NCI-H1105 treated with DMSO at 0.1 percent for 48 hours (cell line): ENCODE data around the gene CMC1.
"Not testable (repeated sequence)": the region's sequence is repeated elsewhere in the genome, so short reads cannot be mapped to it uniquely, and the experiment has no call there.

Experiments used
- DNase-seq: peaks from one replicate; lab custom pipeline; 2025; lab: John Stamatoyannopoulos, UW

CMC1 gene

DNA sequence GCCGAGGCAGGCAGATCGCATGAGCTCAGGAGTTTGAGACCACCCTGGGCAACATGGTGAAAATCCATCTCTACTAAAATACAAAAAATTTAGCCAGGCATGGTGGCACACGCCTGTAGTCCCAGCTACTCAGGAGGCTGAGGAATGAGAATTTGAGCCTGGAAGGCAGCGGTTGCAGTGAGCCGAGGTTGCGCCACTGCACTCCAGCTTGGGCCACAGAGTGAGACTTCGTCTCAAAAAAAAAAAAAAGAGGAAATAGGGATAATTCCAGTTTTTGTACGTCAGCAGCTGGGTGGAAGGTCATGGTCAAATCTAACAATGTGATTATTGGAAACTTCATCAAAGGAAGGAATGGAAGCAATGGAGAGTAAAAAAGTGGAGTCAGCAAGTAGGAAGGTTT lies 3.1 kb downstream of the CMC1 start:
- DNase-seq = no peak

DNA sequence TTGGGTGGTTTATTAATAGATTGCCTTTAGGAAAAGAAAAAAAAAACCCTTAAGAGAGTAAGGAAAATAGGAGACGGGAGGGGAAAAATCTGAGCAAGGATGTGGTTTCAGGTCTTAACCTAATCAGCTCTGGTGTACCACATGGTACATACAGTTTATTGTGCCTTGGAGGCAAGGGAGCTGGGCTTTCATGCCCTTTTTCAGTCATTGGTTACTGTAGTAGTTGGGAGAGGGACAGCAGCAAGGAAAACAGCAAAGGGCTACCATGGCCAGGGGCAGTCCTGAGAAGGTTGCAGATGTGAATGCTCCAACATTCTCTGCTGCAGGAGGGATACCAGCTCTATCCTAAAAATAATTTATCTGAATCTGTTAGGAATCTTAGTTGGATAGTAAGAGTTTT lies 5.9 kb downstream of the CMC1 start:
- DNase-seq = no peak

DNA sequence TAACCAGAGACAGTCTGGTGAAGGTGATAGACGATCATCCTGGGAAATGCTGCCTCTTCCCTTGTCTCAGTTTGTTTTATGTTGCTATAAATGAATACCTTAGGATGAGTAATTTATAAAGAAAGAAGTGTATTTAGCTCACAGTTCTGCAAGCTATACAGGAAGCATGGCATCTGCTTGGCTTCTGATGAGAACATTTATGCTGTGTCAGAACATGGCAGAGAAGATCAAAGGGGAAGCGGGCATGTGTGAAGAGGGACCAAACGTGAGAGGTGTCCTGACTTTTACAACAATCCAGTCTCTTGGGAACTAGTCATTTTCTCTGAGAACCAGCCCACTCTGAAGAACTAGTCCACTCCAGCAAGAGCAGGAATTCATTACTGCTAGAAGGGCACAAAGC lies 9.6 kb downstream of the CMC1 start:
- no peak for DNase-seq

DNA sequence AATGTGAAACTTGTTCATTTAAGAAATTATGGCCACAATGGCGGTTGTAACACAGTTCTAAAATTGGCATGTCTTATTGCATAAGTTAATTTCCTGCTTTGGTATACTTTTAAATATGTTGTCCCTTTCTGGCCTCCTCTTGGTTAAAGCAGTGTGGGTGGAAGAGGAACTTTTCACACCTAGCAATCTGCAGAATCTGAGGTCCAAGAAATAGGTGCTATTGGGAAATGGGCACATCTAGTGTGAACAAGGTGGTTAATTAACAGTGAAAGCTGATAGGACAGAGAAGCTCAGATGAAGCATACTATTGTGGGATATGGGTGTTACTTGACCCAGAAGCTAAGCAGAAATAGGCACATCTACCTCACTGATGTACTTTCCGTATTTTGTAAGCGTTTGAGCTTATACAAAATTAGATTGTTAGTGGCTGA lies 10.6 kb downstream of the CMC1 start:
- DNase-seq = no peak

DNA sequence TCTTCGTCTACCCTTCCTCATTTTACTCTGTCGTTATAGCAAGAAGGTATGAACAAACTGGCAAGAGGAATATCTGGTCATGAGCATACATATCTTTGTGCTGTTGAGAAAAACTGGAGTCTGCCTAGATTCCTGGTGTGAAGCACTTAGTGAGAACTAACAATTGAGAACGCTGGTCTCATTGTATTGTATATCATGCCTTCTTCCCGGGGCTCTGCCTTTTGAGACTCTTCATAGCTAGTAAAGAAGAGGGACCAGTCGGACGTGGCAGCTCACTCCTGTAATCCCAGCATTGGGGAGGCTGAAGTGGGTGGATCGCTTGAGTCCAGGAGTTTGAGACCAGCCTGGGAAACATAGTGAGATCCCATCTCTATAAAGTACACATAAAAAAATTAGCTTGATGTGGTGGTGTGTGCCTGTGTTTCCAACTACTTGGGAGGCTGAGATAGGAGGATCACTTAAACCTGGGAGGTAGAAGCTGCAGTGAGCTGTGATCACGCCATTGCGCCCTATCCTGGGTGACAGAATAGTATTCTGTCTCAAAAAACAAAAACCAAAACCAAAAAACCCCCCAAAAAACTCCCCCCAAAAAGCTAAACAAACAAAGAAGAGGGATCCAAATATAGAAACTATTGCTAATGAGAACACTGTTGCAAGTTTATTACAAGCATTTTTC lies 11.8 kb downstream of the CMC1 start:
- DNase-seq = no peak

DNA sequence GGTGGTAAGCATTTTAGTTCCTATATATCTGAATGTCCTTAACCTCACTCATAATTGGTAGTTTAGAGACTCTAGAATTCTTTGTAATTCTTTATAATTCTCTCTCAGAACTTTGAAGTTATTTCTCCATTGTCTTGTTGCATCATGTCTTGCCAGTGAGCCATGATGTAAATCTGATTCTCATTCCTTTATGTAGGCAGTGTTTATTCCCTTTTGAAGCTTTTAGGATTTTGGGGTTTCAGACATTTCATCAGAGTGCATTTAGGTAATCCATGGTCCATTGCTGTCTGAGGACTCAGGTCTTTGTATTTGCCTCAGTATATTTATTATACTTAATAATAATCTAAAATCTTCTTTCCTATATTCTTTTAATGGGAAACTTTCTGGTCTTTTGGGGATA lies 20.6 kb downstream of the CMC1 start:
- no peak for DNase-seq

DNA sequence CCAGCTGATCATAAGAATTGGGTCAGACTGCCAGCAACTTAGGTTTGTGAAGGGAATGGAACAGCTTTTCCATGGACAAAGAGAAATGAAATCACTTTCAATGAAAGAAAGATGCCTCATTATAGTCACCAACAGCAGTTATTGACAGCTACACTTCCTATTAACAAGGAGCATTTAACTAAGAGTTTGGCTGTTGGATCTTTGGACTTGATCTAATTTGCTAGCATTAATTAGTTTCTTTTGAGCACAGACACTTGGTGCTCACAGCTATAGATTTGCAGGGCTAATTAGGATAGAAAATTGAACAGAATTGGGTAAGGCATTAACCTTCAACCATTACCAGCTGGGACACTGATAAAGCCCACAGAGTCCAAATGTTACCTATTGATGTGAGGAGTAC lies 24.2 kb downstream of the CMC1 start:
- DNase-seq = no peak

DNA sequence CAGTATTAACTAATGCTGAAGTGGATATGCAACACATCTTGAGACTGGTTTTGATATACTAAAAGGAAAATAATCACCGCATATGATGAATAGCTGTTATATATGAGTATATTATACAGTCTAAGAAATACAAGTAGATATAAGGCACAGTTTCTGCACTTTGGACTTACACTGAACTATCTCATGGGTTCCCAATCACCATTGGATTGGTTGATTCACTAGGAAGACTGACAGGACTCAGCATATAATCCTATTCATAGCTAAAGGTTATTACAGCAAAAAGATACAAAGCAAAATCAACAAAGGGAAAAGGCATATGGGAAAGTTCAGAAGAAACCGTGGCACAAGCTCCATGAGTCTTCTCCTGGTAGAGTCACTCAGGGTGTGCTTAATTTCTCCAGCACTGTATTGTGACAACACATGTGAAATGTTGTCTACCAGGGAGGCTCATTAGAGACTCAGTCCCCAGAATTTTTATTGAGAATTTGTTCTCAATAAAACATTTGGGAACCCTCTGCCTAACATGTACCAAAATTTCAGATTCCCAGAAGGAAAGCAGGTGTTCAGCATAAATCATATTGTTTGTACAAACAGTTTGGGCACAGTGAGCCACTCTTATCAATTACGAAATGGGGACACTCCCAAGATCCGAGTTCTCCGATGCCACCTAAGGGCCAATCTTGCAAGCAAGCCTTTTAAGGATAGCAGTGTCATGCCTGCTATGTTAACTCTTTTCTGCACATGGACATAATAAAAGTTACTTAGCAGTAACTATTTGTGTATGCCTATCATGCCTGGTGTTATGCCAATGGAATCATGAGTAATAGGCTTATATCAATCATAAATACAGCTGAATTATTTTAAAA lies 26.8 kb downstream of the CMC1 start:
- no peak for DNase-seq

DNA sequence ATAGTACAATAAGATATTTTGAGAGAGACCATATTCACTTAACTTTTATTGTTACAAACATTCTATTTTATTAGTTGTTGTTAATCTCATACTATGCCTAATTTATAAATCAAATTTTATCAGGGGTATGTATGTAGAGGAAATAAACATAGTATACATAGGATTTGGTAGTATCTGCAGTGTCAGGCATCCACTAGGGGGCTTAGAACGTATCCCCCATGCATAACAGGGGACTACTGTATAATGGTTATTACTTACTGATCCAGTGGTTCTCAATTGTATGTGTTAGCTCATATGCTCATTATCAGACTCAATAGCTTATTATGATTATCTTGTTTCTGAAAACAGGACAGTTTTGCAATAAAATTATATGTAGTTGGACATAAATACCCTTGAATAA lies 27.6 kb downstream of the CMC1 start:
- no peak for DNase-seq

DNA sequence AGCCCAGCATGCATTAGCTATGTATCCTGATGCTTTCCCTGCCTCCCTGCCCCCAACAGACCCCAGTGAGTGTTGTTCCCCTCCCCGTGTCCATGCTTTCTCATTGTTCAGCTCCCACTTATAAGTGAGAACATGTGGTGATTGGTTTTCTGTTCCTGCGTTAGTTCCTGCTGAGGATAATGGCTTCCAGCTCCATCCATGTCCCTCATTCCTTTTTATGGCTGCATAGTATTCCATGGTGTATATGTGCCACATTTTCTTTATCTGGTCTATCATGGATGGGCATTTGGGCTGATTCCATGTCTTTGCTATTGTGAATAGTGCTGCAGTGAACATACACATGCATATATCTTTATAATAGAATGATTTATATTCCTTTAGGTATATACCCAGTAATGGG lies 28.5 kb downstream of the CMC1 start:
- DNase-seq = not testable (repeated sequence)

DNA sequence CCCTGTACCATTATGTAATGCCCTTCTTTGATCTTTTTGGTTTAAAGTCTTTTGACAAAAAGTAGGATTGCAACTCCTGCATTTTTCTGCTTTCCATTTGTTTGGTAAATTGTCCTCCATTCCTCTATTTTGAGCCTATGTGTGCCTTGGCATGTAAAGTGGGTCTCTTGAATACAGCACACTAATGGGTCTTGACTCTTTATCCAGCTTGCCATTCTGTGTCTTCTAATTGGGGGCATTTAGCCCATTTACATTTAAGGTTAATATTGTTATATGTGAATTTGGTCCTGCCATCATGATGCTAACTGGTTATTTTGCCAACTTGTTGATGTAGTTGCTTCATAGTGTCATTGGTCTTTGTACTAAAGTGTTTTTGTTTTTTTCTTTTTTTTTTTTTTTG lies 32.4 kb downstream of the CMC1 start:
- no peak for DNase-seq

DNA sequence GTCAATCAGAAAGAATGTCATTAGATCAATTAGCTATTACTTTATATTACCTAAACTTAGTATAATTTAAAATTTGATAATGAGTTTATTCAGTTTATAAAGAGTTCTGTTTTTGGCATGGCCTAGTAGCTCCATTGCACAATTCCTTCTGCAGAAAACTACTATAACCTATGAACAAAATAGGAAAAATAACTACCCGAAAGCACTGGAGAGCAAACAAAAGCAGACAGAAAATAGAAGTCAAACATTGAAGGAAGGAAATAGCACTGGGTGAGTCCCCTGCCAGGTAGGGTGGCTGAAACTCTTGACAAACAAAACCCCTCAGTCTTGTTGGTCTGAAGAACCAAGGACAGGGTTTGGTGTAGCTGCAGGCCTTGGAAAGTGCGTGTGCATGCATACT lies 37.5 kb downstream of the CMC1 start:
- no peak for DNase-seq

DNA sequence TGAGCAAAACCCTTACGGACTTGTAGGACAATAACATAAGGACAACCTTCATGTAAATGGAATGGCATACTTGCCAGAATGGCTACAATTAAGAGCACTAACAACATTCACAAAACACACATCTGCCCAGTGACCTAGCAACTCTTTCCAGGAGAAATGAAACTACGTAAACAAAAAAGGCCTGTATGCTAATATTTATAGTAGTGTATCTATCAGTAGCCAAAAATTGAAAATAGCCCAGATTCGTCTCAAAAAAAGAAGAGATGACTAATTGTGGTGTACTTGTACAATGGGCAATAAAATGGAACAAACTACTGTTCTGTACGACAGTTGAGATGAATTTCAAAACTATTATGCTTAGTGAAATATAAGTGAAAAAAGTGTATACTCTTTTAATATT lies 38.4 kb downstream of the CMC1 start:
- DNase-seq = no peak

DNA sequence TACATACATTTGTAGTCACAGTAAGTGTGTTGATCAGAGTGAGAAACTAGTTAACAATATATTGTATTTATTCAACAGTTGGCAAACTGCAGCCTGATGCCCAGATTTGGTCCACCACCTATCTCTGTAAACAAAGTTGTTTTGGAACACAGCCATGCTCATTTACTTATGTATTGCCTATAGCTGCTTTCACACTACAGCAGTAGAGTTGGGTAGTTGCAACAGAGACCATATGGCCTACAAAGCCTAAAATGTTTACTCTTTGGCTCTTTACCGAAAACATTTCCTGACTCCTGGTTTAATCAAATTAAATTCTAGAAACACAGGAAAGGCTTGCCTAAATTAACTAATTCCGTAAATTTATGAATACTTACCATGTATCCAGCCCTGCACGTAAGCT lies 39.4 kb downstream of the CMC1 start:
- peak; percentile 4 for DNase-seq

DNA sequence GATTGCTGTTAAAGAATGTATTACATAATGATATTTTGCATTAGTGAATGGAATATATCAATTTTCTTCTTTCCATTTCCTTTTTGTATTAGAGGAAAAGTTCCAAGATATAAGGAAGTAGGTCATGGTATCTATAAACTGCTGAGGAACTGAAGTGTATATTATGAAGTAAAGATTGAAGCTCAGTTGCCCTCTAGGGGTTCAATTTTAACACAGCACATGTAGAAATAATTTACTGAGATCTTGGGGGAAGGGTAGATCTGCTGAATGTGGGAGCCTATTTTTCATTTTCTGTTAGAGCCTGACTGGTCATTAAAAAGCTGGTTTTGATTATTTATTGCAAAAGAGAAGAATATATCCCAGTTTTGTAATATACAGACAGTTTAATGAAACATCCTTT lies 45.2 kb downstream of the CMC1 start:
- peak; percentile 32 for DNase-seq

DNA sequence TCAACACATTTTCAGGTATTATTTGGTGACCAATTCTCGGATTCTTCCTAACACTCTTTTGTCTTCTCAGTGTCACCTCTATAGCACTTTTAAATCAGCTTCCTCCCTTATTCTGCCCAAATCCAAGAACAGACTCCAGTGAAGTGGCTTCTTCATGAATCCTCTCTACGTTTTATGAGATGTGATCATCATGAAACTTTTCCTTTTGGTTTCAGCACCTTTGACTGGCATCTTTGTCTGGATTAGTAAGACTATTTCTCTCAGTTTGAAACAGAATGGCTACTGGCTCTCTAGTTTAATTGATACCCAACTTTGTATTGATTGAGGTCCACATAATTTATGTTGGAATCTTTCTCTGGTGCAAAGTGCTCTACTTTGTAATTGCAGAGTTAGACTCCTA lies 45.6 kb downstream of the CMC1 start:
- DNase-seq = no peak

DNA sequence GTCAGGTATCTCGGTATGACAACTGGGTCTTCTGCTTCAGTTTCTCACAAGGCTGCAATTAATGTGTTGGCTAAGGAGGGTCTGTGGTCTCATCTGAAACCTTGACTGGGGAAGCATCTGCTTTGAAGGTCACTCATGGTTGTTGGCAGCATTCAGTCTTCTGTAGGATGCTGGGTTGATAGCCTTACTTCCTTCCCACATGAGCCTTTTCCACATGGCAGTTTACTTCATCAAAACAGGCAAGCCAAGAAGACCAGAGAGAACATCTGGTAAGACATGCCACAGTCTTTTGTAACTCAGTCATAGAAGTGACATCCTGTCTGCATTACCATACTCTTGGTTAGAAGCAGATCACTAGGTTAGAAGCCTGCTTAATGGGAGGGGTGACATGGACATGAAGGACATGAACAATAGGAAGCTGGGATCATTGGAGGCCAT lies 49.5 kb downstream of the CMC1 start:
- DNase-seq = no peak

DNA sequence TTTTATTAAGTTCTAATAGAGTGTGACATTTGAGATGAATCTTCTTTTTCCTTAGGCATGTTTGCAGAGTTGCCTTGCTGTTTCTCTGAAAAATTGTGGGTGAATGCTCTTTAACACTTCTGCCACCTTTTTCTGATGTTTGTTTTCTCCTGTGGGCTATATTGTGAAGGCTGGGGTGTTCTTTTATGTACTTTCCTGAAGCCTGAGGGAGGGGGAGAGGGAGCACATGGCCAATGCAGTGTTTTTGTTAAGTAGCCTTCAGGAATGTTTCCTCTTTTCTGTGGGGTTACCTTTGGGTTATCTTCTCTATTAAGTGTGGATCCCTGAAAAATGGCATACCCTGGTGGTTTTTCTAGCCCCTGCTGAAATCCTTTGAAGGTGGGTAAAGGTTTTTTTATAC lies 50.2 kb downstream of the CMC1 start:
- DNase-seq = no peak

DNA sequence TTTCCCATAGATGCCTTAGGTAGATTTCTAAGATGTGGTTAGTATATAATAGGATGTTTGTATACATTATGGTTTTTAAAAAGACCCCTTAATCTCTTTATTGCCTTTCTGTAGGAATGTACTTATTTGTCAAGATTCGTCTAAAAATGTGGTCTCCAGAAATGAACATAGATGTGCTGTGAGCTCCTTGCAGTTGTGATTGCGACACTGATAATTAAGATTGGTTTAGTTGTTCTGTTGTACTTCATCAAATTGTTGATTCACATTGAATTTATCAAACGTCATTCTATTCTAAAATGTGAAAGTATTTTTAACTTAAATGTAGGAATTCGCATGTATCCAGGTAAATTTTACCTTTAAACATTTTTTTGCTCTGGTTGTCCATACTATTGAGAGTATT lies 51.2 kb downstream of the CMC1 start:
- DNase-seq = no peak

DNA sequence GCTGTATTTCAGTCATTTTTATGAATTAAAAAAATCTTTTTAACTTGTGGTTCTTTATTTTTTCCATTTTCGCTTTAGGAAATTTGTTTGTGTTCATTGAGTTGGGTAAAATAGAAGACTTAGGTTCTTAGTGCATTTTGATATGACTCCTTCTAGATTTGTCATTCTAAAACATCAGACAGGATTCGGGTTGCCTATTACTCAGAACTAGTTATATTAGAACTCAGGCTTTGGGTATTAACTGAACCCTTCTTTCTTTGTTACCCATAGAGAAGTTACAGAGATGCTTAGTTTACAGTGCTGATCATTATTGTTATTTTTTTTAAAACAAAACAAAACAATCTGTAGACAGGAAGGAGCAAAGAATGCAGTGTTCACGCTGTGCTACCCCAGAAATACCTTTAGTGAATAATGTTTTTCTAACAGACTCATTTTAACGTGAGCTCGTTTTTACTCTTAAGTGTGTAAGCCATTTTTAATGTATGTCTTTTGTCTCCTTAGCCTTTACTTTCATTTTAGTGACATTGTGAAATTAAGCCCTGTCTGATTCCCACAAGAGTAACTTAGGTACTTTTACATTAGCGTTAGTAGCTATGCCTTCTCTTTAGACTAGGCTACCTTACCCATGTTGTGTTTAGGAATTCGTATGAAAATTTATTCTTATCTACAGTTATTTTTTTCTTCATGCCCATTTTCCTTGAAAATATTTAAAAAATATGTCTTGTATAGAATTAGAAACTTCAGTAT lies 53.4 kb downstream of the CMC1 start:
- no peak for DNase-seq

DNA sequence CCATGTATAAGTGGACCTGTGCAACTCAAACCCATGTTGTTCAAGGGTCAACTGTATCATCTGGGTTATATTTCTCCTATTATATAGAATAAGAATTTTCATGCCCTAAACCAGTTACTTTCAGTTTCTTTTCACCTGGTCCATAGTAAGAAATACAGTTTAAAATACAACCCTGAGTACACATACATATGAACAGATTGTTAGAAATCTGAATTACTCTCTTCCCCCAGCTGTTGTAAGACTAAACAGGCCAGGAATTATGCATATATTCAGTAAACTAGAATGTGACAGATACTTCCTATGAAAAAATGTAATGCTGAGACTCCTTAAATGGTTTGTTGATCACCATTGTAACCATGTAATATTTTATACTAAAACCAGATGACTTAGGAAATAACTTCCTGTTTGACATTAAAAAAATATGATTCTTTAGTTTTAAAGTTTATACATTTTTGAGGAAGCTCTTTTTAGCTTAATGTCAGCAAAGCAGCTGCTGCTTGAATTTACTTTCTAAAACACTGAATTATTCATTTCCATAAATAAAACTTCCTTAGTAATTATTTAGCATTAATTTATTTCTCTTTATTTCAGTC lies 54.6 kb downstream of the CMC1 start:
- DNase-seq = no peak

DNA sequence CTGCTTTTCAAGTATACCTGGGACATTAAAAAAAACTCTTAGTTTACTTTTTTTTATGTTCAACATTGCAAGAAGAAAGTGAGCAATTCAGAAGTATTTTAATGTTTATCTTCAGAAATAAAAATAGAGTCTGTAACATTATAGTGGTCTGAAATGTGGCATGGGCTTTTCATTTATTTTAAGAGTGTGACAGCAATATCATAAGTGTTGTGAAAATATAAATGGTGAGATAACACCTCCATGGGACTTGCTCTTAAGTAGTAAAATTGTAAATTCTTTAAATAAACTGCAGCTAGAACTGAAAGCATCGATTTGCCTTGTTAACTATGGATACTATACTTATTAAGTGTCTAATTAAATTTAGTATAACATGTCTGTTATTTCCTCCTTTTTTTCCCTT lies 58.3 kb downstream of the CMC1 start:
- no peak for DNase-seq
